ENCODE measurements around the gene PMEPA1.

- TF ChIP-seq POLR2AphosphoS5 (IDR thresholded peaks at IDR 0.05; ENCODE audit: low read depth): no peak
- TF ChIP-seq CTCF (conservative IDR thresholded peaks at IDR 0.05; ENCODE audit: low read depth in 2 of 2): no peak
- no peak for TF ChIP-seq EZH2 (IDR thresholded peaks at IDR 0.05; ENCODE audit: low read depth, unreplicated experiment)
- no peak for TF ChIP-seq CREB1 (CRISPR knock-in tag; IDR thresholded peaks at IDR 0.05; ENCODE audit: low read depth)
- TF ChIP-seq EZH2phosphoT487 (IDR thresholded peaks at IDR 0.05; ENCODE audit: unreplicated experiment): no peak
- TF ChIP-seq JUNB (IDR thresholded peaks at IDR 0.05; ENCODE audit: unreplicated experiment): no peak
- TF ChIP-seq REST (IDR thresholded peaks at IDR 0.05; ENCODE audit: unreplicated experiment): no peak
- TF ChIP-seq ZNF331 (CRISPR knock-in tag; IDR thresholded peaks at IDR 0.05; ENCODE audit: low read depth): no peak
- TF ChIP-seq NANOG (IDR thresholded peaks at IDR 0.05; ENCODE audit: borderline replicate concordance): no peak
- TF ChIP-seq, protein P1, sequence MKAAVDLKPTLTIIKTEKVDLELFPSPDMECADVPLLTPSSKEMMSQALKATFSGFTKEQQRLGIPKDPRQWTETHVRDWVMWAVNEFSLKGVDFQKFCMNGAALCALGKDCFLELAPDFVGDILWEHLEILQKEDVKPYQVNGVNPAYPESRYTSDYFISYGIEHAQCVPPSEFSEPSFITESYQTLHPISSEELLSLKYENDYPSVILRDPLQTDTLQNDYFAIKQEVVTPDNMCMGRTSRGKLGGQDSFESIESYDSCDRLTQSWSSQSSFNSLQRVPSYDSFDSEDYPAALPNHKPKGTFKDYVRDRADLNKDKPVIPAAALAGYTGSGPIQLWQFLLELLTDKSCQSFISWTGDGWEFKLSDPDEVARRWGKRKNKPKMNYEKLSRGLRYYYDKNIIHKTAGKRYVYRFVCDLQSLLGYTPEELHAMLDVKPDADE (IDR thresholded peaks at IDR 0.05): no peak
- TF ChIP-seq STAT1 (IDR thresholded peaks at IDR 0.05; ENCODE audit: unreplicated experiment): no peak
- TF ChIP-seq ZNF114 (CRISPR knock-in tag; IDR thresholded peaks at IDR 0.05): no peak
Observed at GRCh38 chr20:57632286-57632685, 77.5 kb downstream of the PMEPA1 start.

Data from GM23338 (cell line).